Subcutaneous adipose tissue (tissue), 4 donors: ENCODE measurements around the gene MRPL53. TPM values are rescaled to one million over a fixed set of nuclear protein-coding genes. Genes with fewer than 3 reads are reported as not detected.

Experiments
- CTCF ChIP-seq: fragments of 450-650 bp; IDR thresholded peaks from one replicate; pipeline ENCODE4 v1.5.1; 2016; ENCODE audit warnings: low read depth, mild to moderate bottlenecking, control low read depth, antibody characterized with exemption, moderate library complexity
- total RNA-seq, 4 donors: library from RNA; depleted of rRNA; stranded (reverse); fragments of >200 nt; gene quantifications; one replicate each; pipeline ENCODE4 v1.1.0, GENCODE V29; 2016

Gene MRPL53
- total RNA-seq, 4 donors from 2014 or later, result 31.3 to 41.8 (median 33.5) TPM

GRCh38 chr2:74436848-74437695 lies 35.4 kb downstream of the MRPL53 start:
- TF ChIP-seq CTCF, result no peak

DNA sequence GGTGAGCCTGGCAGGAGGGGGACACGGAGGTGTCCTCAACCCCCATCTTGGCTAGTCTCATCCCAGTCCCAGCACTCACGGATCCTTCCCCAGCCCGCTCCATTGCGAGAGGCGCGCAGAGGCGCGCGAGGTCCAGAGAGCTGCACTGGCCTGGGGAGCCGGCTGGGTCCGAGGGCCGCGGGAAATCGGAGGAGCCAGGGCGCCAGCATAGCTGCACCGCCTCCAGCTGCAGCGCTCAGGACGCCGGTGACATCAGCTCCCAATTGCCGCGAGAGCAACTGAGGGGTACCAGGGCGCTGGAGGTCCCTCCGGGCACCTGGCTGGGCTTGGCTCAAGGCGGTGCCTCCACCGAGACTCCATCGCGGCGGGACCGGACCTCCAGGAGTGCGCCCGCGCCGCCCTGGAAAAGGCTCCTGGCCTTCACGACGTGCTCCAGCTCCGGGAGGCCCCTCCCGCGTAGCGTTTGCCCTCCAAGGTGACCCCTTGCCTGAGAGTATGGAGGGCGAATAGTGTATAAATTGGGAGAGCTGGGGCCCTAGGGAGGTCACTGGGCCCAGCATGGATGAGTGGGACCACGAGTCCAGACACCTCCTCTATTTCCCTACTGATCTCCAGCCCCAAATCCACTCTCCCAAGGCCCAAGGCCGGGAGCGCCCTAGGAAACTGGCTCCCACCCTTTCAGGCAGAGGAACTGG lies 36.2 kb downstream of the MRPL53 start:
- TF ChIP-seq CTCF, result no peak

- TF ChIP-seq CTCF, result no peak
Observed at GRCh38 chr2:74430502-74430901, 42.0 kb downstream of the MRPL53 start.

DNA sequence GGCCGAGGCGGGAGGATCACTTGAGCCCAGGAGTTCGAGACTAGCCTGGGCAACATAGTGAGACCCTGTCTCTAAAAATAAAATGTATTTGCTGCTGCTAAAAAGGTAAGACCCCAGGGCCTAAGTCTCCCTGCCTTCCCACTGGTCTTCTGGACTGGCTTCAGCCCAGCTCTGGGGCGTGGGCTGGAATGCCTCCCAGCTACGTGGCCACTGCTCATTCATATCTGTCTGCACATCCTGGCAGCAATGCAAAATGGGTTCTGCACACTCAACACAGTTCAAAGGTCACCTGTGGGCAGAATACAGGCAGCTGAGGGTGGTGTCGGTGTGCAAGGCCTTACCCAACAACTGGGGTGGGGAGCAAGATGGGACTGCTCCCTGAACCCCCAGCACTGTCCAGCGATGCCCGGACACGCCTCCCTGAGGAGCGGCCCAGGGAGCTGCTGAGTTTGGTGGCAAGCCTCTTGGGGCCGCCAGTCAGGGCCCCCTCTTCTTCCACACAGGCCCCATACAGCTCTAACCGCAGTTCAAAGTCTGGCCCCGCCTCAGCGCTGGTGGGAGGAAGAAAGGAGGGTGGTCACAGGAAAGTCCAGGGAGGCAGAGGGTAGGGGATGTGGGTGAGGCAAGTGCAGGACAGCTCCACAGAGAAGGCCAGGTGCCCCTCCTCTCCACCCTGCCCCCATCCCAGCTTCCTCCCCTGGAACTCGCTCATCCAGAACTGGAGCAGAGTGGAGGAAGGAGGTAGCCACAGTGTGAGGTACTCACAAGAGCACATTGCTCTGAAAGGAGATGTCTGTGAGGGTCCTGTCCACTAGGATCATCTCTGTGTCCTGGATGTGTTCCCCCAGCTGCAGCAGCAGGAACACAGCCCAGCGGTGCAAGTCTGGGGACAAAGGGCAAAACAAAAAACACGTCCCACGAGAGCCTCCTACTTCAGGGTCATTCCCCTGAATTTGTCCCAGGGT lies 42.7 kb downstream of the MRPL53 start:
- no peak for TF ChIP-seq CTCF

DNA sequence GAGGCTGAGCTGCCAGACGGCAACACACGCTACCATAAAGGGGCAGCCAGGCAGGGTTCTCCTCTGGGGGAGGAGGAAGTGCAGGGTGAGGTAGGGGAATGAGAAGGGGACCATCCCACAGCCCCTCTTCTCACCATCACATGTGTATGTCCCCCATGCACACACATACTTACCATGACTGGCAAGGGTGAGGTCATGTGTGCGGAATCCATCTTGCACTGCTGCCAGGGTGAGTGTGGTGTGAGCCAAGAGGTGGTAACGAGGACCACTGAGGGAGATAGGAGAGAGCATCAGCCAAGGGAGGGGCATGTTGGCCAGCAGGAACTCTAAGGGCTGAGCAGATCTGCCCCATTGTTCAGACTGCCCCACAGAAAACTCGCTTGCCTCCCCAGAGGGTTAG lies 43.8 kb downstream of the MRPL53 start:
- TF ChIP-seq CTCF, result no peak

DNA sequence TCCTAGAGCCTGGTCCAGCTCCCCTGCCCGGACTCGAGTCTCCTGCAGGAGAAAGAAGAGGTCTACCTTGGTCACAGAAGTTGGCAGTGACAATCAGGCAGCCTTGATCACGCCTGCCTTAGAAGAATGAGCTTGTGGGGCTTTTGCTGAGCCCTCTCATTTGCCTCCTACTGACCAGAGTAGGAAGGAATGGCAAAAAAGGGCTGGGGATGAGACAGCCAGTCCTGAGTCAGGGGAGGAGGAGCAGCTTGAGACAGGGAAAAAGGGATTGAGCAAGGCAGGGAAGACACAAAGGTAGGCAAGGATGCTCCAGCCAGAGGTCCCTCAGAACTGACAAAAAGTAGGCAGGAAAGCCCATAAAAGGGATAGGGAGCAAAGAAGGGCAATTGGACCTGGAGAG lies 44.9 kb downstream of the MRPL53 start:
- no peak for TF ChIP-seq CTCF
